PC-9 (cell line): ENCODE data around the gene WWC2.

ENCODE experiments used
- CTCF ChIP-seq: fragments of 200-600 bp; sonication (generic); conservative IDR thresholded peaks from 2 replicates; pipeline ENCODE4 v1.6.1; 2017; ENCODE audit warnings: mixed run types, antibody characterized with exemption, mild to moderate bottlenecking, moderate library complexity
- EZH2 ChIP-seq: fragments of 200-600 bp; sonication (generic); IDR thresholded peaks from 2 replicates; pipeline ENCODE4 v1.8.0; 2017; ENCODE audit warnings: antibody characterized with exemption, low read depth

DNA sequence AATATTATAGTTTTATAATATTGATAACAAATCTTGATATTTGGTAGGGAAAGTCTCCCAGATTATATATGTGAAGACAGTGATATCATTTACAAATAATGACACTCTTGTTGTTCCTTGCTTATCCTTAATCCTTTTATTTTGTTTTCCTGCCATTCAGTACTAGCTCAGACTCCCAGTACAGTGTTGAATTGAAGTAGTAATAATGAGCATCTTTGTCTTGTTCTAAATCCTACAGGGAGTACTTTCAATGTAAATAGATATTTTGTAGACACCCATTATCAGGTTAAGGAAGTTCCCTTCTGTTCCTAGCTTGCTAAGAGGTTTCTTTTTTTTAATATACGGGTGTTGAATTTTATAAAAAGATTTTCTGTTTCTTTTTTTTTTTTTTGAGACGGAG lies 33.0 kb downstream of the WWC2 start:
- no peak for TF ChIP-seq CTCF
- no peak for TF ChIP-seq EZH2
